ENCODE results near the gene FCRL3. TPM values are rescaled to one million over a fixed set of nuclear protein-coding genes. Genes with fewer than 3 reads are reported as not detected.

The FCRL3 gene
- total RNA-seq, 1 donor from 2014 or later, result not detected

- H3K4me3 Mint-ChIP-seq, result no peak overlapping the region
- H3K27ac Mint-ChIP-seq (ENCODE audit: unreplicated experiment), result no peak overlapping the region
- no peaks in the 10 kb centered on the region for H3K9me3 Mint-ChIP-seq
- no peak for DNase-seq (ENCODE audit: low read depth, low spot score)
- H3K4me1 Mint-ChIP-seq, result no peaks in the 10 kb centered on the region
- H3K36me3 Mint-ChIP-seq (ENCODE audit: low read depth), result no peaks in the 10 kb centered on the region
- H3K27me3 Mint-ChIP-seq (ENCODE audit: low read depth), result peaks cover 20% of the 10 kb centered on the region
- TF ChIP-seq CTCF (conservative IDR thresholded peaks at IDR 0.05), result no peak
These were observed 11.2 kb upstream of the FCRL3 start for GRCh38 chr1:157711802-157712201.

- Mint-ChIP-seq H3K27me3 (ENCODE audit: low read depth) (peaks cover 26% of the 10 kb centered on the region), H3K9me3 (no peaks in the 10 kb centered on the region), H3K36me3 (ENCODE audit: low read depth) (no peaks in the 10 kb centered on the region), H3K4me3 (no peak overlapping the region), H3K4me1 (no peaks in the 10 kb centered on the region), H3K27ac (ENCODE audit: unreplicated experiment) (no peak overlapping the region)
- no peak for DNase-seq (ENCODE audit: low read depth, low spot score)
- TF ChIP-seq CTCF (conservative IDR thresholded peaks at IDR 0.05), result no peak
These were observed 4.3 kb upstream of the FCRL3 start for GRCh38 chr1:157704878-157705277.

- no peak for TF ChIP-seq CTCF (conservative IDR thresholded peaks at IDR 0.05)
- H3K27me3 Mint-ChIP-seq (ENCODE audit: low read depth), result peaks cover 32% of the 10 kb centered on the region
These were observed 3.4 kb upstream of the FCRL3 start for GRCh38 chr1:157703981-157704380.

GRCh38 chr1:157702308-157702825 lies 1.8 kb upstream of the FCRL3 start:
- H3K36me3 Mint-ChIP-seq (ENCODE audit: low read depth), result no peaks in the 10 kb centered on the region
- no peaks in the 10 kb centered on the region for H3K9me3 Mint-ChIP-seq
- H3K27ac Mint-ChIP-seq (ENCODE audit: unreplicated experiment), result no peak overlapping the region
- H3K4me3 Mint-ChIP-seq, result no peak overlapping the region
- no peak for TF ChIP-seq CTCF (conservative IDR thresholded peaks at IDR 0.05)
- H3K27me3 Mint-ChIP-seq (ENCODE audit: low read depth), result peaks cover 39% of the 10 kb centered on the region
- DNase-seq (ENCODE audit: low read depth, low spot score), result no peak
- H3K4me1 Mint-ChIP-seq, result no peaks in the 10 kb centered on the region

More at GRCh38 chr1:157703981-157704380, 3.4 kb upstream of the FCRL3 start:
- Mint-ChIP-seq H3K9me3 (no peaks in the 10 kb centered on the region), H3K4me3 (no peak overlapping the region), H3K36me3 (ENCODE audit: low read depth) (no peaks in the 10 kb centered on the region), H3K4me1 (no peaks in the 10 kb centered on the region), H3K27ac (ENCODE audit: unreplicated experiment) (no peak overlapping the region)
- DNase-seq (ENCODE audit: low read depth, low spot score), result no peak

GRCh38 chr1:157700305-157700704 lies 264 bp downstream of the FCRL3 start:
- no peaks in the 10 kb centered on the region for H3K9me3 Mint-ChIP-seq
- H3K27me3 Mint-ChIP-seq (ENCODE audit: low read depth), result peaks cover 45% of the 10 kb centered on the region
- no peak for TF ChIP-seq CTCF (conservative IDR thresholded peaks at IDR 0.05)
- no peak overlapping the region for H3K27ac Mint-ChIP-seq (ENCODE audit: unreplicated experiment)
- no peaks in the 10 kb centered on the region for H3K4me1 Mint-ChIP-seq
- H3K4me3 Mint-ChIP-seq, result no peak overlapping the region
- no peaks in the 10 kb centered on the region for H3K36me3 Mint-ChIP-seq (ENCODE audit: low read depth)
- DNase-seq (ENCODE audit: low read depth, low spot score), result no peak

All from neural crest cell (in vitro differentiated cells).